Endothelial cell (in vitro differentiated cells): ENCODE results near the gene CSNK1E. TPM values are rescaled to one million over a fixed set of nuclear protein-coding genes. Genes with fewer than 3 reads are reported as not detected.

Source experiments
- DNase-seq: peaks from one replicate; pipeline ENCODE4 v3.0.0; 2021; ENCODE audit warnings: low spot score
- H3K27ac Mint-ChIP-seq: one replicate; pipeline ENCODE4 v1.8.0; 2021; ENCODE audit warnings: mixed read lengths, inconsistent platforms; ENCODE audit not compliant: unreplicated experiment
- H3K27me3 Mint-ChIP-seq: one replicate; pipeline ENCODE4 v1.8.0; 2021; ENCODE audit warnings: mild to moderate bottlenecking, moderate library complexity, mixed read lengths, inconsistent platforms; ENCODE audit not compliant: unreplicated experiment
- H3K36me3 Mint-ChIP-seq: one replicate; pipeline ENCODE4 v1.8.0; 2021; ENCODE audit warnings: mild to moderate bottlenecking, low read depth, mixed read lengths, inconsistent platforms; ENCODE audit not compliant: unreplicated experiment
- H3K4me1 Mint-ChIP-seq: one replicate; pipeline ENCODE4 v1.8.0; 2021; ENCODE audit warnings: mild to moderate bottlenecking, mixed read lengths, inconsistent platforms; ENCODE audit not compliant: unreplicated experiment
- H3K4me3 Mint-ChIP-seq: one replicate; pipeline ENCODE4 v1.8.0; 2021; ENCODE audit warnings: mild to moderate bottlenecking, mixed read lengths, inconsistent platforms; ENCODE audit not compliant: unreplicated experiment
- H3K9me3 Mint-ChIP-seq: one replicate; pipeline ENCODE4 v1.8.0; 2021; ENCODE audit warnings: mixed read lengths, inconsistent platforms; ENCODE audit not compliant: unreplicated experiment
- CTCF ChIP-seq: fragments of 200-600 bp; sonication (generic); IDR thresholded peaks from one replicate; pipeline ENCODE4 v1.5.0; 2021; ENCODE audit warnings: antibody characterized with exemption; ENCODE audit not compliant: unreplicated experiment
- total RNA-seq: library from RNA; stranded (reverse); fragmentation: NEBNext Ultra II Directional; extraction: Animal tissue kit (Norgen Biotek cat#: 25700); gene quantifications from one replicate; pipeline ENCODE4 v1.2.1, GENCODE V29; 2021; ENCODE audit not compliant: unreplicated experiment

Gene CSNK1E
- total RNA-seq, 1 donor from 2014 or later: 144 TPM

- Mint-ChIP-seq H3K36me3 (peaks cover 4% of the 10 kb centered on the region), H3K4me3 (no peak overlapping the region), H3K4me1 (peaks cover 18% of the 10 kb centered on the region), H3K27ac (peak overlapping the region; percentile 66), H3K9me3 (no peaks in the 10 kb centered on the region), H3K27me3 (peaks cover 5% of the 10 kb centered on the region)
- no peak for DNase-seq
- no peak for TF ChIP-seq CTCF
These were observed 58.3 kb downstream of the CSNK1E start for GRCh38 chr22:38258895-38259294.

- DNase-seq: no peak
- Mint-ChIP-seq H3K4me3 (no peak overlapping the region), H3K27ac (peak overlapping the region; percentile 42), H3K27me3 (peaks cover 2% of the 10 kb centered on the region), H3K9me3 (no peaks in the 10 kb centered on the region), H3K4me1 (peaks cover 15% of the 10 kb centered on the region), H3K36me3 (no peaks in the 10 kb centered on the region)
- TF ChIP-seq CTCF: no peak
These were observed 59.5 kb downstream of the CSNK1E start for GRCh38 chr22:38257650-38258250.

- H3K27me3 Mint-ChIP-seq: peaks cover 2% of the 10 kb centered on the region
- H3K4me3 Mint-ChIP-seq: no peak overlapping the region
- DNase-seq: no peak
- no peaks in the 10 kb centered on the region for H3K9me3 Mint-ChIP-seq
- H3K36me3 Mint-ChIP-seq: no peaks in the 10 kb centered on the region
- TF ChIP-seq CTCF: no peak
- peak overlapping the region; percentile 42 for H3K27ac Mint-ChIP-seq
- H3K4me1 Mint-ChIP-seq: peaks cover 15% of the 10 kb centered on the region
These were observed 60.1 kb downstream of the CSNK1E start for GRCh38 chr22:38257181-38257580.

- Mint-ChIP-seq H3K9me3 (no peaks in the 10 kb centered on the region), H3K27ac (no peak overlapping the region), H3K36me3 (peaks cover under 1% of the 10 kb centered on the region), H3K4me3 (no peak overlapping the region), H3K27me3 (peaks cover 2% of the 10 kb centered on the region), H3K4me1 (peaks cover 15% of the 10 kb centered on the region)
- no peak for TF ChIP-seq CTCF
- no peak for DNase-seq
These were observed 61.5 kb downstream of the CSNK1E start for GRCh38 chr22:38255697-38256096.

DNA sequence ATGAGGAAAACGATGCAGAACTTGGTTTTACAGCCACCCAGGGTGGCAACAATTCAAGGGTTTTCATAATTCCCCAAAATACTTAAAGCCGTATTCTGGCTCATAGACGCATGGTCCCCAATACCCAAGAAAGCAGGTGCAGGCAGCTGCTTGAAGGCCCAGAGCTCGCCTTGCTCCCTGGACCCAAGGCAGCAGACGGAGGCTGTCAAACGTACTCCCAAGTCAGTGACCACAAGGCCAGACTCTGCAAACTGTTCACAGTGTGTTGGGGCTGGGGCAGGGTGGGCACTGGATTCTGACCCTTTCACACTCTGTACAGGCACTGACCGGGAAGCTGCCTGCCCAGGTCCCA, 65.9 kb downstream of the CSNK1E start:
- Mint-ChIP-seq H3K4me1 (no peaks in the 10 kb centered on the region), H3K36me3 (peaks cover 23% of the 10 kb centered on the region), H3K27ac (no peak overlapping the region), H3K27me3 (peaks cover 15% of the 10 kb centered on the region), H3K4me3 (no peak overlapping the region), H3K9me3 (no peaks in the 10 kb centered on the region)
- no peak for TF ChIP-seq CTCF
- no peak for DNase-seq
